Activated CD4-positive, alpha-beta T cell treated with anti-CD3 and anti-CD28 coated beads, Interleukin-2, amount 50 U/mL, for 1 hour (primary cell): Measurements from ENCODE around the gene GABRB1.

Experiments
- DNase-seq: peaks from one replicate; pipeline ENCODE4 v3.0.0-alpha.2; 2020

Gene GABRB1

GRCh38 chr4:47031011-47031678 is at the start of gene GABRB1:
GABRB1 (plus strand) TSS chr4:47031567.
- no peak for DNase-seq

GRCh38 chr4:46984781-46985180 is 46.6 kb upstream of the GABRB1 start:
- DNase-seq: no peak

- DNase-seq: no peak
Measured at GRCh38 chr4:46986922-46987638, 44.3 kb upstream of the GABRB1 start.

GRCh38 chr4:46992338-46992737 is 39.0 kb upstream of the GABRB1 start:
- no peak for DNase-seq

GRCh38 chr4:46993075-46994006 is 38.0 kb upstream of the GABRB1 start, which contains the start of gene GABRA4:
GABRA4 (minus strand) TSS chr4:46993581; CDS start chr4:46993424, 157 bp downstream.
- DNase-seq: no peak

GRCh38 chr4:46994007-46994405 is 37.4 kb upstream of the GABRB1 start:
- no peak for DNase-seq

GRCh38 chr4:46999566-46999965 is 31.8 kb upstream of the GABRB1 start:
- no peak for DNase-seq

- no peak for DNase-seq
Measured at GRCh38 chr4:47000406-47000805, 31.0 kb upstream of the GABRB1 start.

GRCh38 chr4:47002580-47002979 is 28.8 kb upstream of the GABRB1 start:
- DNase-seq: no peak

- DNase-seq: no peak
Measured at GRCh38 chr4:47010347-47010911, 20.9 kb upstream of the GABRB1 start.

GRCh38 chr4:47010912-47011446 is 20.4 kb upstream of the GABRB1 start:
- DNase-seq: no peak

- no peak for DNase-seq
Measured at GRCh38 chr4:47012676-47013075, 18.7 kb upstream of the GABRB1 start.

- no peak for DNase-seq
Measured at GRCh38 chr4:47013373-47013772, 18.0 kb upstream of the GABRB1 start.

GRCh38 chr4:47017081-47017480 is 14.3 kb upstream of the GABRB1 start:
- no peak for DNase-seq

- DNase-seq: no peak
Measured at GRCh38 chr4:47017494-47017893, 13.9 kb upstream of the GABRB1 start.

GRCh38 chr4:47031751-47032404 is 511 bp downstream of the GABRB1 start:
- no peak for DNase-seq

GRCh38 chr4:47032405-47033106 is 1.2 kb downstream of the GABRB1 start:
- DNase-seq: peak; percentile 4

GRCh38 chr4:47038263-47038662 is 6.9 kb downstream of the GABRB1 start:
- DNase-seq: no peak

- DNase-seq: no peak
Measured at GRCh38 chr4:47040828-47041227, 9.5 kb downstream of the GABRB1 start.

- DNase-seq: no peak
Measured at GRCh38 chr4:47043821-47044220, 12.5 kb downstream of the GABRB1 start.

GRCh38 chr4:47045261-47045660 is 13.9 kb downstream of the GABRB1 start:
- no peak for DNase-seq

- no peak for DNase-seq
Measured at GRCh38 chr4:47049347-47049746, 18.0 kb downstream of the GABRB1 start.
